Measurements from ENCODE around the gene MAG.

The MAG gene

GRCh38 chr19:35330475-35330874, 38.5 kb downstream of the MAG start:
- Histone ChIP-seq H3K9me3 (ENCODE audit: control insufficient read depth in 5 of 5, low read length in 5 of 5) (no peaks in the 10 kb centered on the region), H3K9ac (ENCODE audit: low read length in 5 of 5) (no peak overlapping the region), H3K27ac (ENCODE audit: low read depth, low read length) (no peak overlapping the region), H3K4me1 (ENCODE audit: control insufficient read depth in 5 of 5, insufficient read depth in 5 of 5, low read length in 5 of 5) (peaks cover 0 to 4% (median 0%) of the 10 kb centered on the region in 5 donors), H3K4me3 (ENCODE audit: low read depth in 1 of 5, low read length in 5 of 5) (no peak overlapping the region), H3K27me3 (ENCODE audit: control insufficient read depth in 5 of 5, insufficient read depth in 4 of 5, low read length in 5 of 5) (peaks cover 5 to 22% (median 15%) of the 10 kb centered on the region in 5 donors), H3K36me3 (ENCODE audit: control insufficient read depth in 5 of 5, insufficient read depth in 5 of 5, low read length in 5 of 5) (no peaks in the 10 kb centered on the region)

- Histone ChIP-seq H3K36me3 (ENCODE audit: control insufficient read depth in 5 of 5, insufficient read depth in 5 of 5, low read length in 5 of 5) (no peaks in the 10 kb centered on the region), H3K9ac (ENCODE audit: low read length in 5 of 5) (no peak overlapping the region), H3K27ac (ENCODE audit: low read depth, low read length) (no peak overlapping the region), H3K9me3 (ENCODE audit: control insufficient read depth in 5 of 5, low read length in 5 of 5) (no peaks in the 10 kb centered on the region), H3K27me3 (ENCODE audit: control insufficient read depth in 5 of 5, insufficient read depth in 4 of 5, low read length in 5 of 5) (peaks cover 5 to 22% (median 15%) of the 10 kb centered on the region in 5 donors), H3K4me3 (ENCODE audit: low read depth in 1 of 5, low read length in 5 of 5) (no peak overlapping the region), H3K4me1 (ENCODE audit: control insufficient read depth in 5 of 5, insufficient read depth in 5 of 5, low read length in 5 of 5) (peaks cover 0 to 4% (median 0%) of the 10 kb centered on the region in 5 donors)
Measured at GRCh38 chr19:35331551-35332214, 39.7 kb downstream of the MAG start.

GRCh38 chr19:35332817-35333216, 40.9 kb downstream of the MAG start:
- no peaks in the 10 kb centered on the region for H3K9me3 ChIP-seq (ENCODE audit: control insufficient read depth in 5 of 5, low read length in 5 of 5)
- no peak overlapping the region for H3K4me3 ChIP-seq (ENCODE audit: low read depth in 1 of 5, low read length in 5 of 5)
- peaks cover 3 to 22% (median 15%) of the 10 kb centered on the region in 5 donors for H3K27me3 ChIP-seq (ENCODE audit: control insufficient read depth in 5 of 5, insufficient read depth in 4 of 5, low read length in 5 of 5)
- no peaks in the 10 kb centered on the region for H3K36me3 ChIP-seq (ENCODE audit: control insufficient read depth in 5 of 5, insufficient read depth in 5 of 5, low read length in 5 of 5)
- H3K4me1 ChIP-seq (ENCODE audit: control insufficient read depth in 5 of 5, insufficient read depth in 5 of 5, low read length in 5 of 5) = peaks cover 0 to 4% (median 0%) of the 10 kb centered on the region in 5 donors
- no peak overlapping the region for H3K9ac ChIP-seq (ENCODE audit: low read length in 5 of 5)
- H3K27ac ChIP-seq (ENCODE audit: low read depth, low read length) = no peak overlapping the region

GRCh38 chr19:35334144-35334753, 42.3 kb downstream of the MAG start:
- H3K27ac ChIP-seq (ENCODE audit: low read depth, low read length) = no peak overlapping the region

GRCh38 chr19:35336166-35336955, 44.4 kb downstream of the MAG start:
- Histone ChIP-seq H3K36me3 (ENCODE audit: control insufficient read depth in 5 of 5, insufficient read depth in 5 of 5, low read length in 5 of 5) (no peaks in the 10 kb centered on the region), H3K27me3 (ENCODE audit: control insufficient read depth in 5 of 5, insufficient read depth in 4 of 5, low read length in 5 of 5) (peaks cover 3 to 18% (median 11%) of the 10 kb centered on the region in 5 donors), H3K9me3 (ENCODE audit: control insufficient read depth in 5 of 5, low read length in 5 of 5) (no peaks in the 10 kb centered on the region), H3K4me1 (ENCODE audit: control insufficient read depth in 5 of 5, insufficient read depth in 5 of 5, low read length in 5 of 5) (peaks cover 0 to 1% (median 0%) of the 10 kb centered on the region in 5 donors), H3K9ac (ENCODE audit: low read length in 5 of 5) (no peak overlapping the region), H3K27ac (ENCODE audit: low read depth, low read length) (no peak overlapping the region), H3K4me3 (ENCODE audit: low read depth in 1 of 5, low read length in 5 of 5) (no peak overlapping the region)

More at GRCh38 chr19:35334144-35334753, 42.3 kb downstream of the MAG start:
- H3K4me1 ChIP-seq (ENCODE audit: control insufficient read depth in 5 of 5, insufficient read depth in 5 of 5, low read length in 5 of 5) = peaks cover 0 to 1% (median 0%) of the 10 kb centered on the region in 5 donors
- no peak overlapping the region for H3K4me3 ChIP-seq (ENCODE audit: low read depth in 1 of 5, low read length in 5 of 5)
- H3K9me3 ChIP-seq (ENCODE audit: control insufficient read depth in 5 of 5, low read length in 5 of 5) = no peaks in the 10 kb centered on the region
- H3K9ac ChIP-seq (ENCODE audit: low read length in 5 of 5) = no peak overlapping the region
- peaks cover 3 to 20% (median 13%) of the 10 kb centered on the region in 5 donors for H3K27me3 ChIP-seq (ENCODE audit: control insufficient read depth in 5 of 5, insufficient read depth in 4 of 5, low read length in 5 of 5)
- no peaks in the 10 kb centered on the region for H3K36me3 ChIP-seq (ENCODE audit: control insufficient read depth in 5 of 5, insufficient read depth in 5 of 5, low read length in 5 of 5)

- Histone ChIP-seq H3K36me3 (ENCODE audit: control insufficient read depth in 5 of 5, insufficient read depth in 5 of 5, low read length in 5 of 5) (no peaks in the 10 kb centered on the region), H3K4me3 (ENCODE audit: low read depth in 1 of 5, low read length in 5 of 5) (no peak overlapping the region), H3K27me3 (ENCODE audit: control insufficient read depth in 5 of 5, insufficient read depth in 4 of 5, low read length in 5 of 5) (peaks cover 0 to 14% (median 11%) of the 10 kb centered on the region in 5 donors), H3K9me3 (ENCODE audit: control insufficient read depth in 5 of 5, low read length in 5 of 5) (no peaks in the 10 kb centered on the region), H3K27ac (ENCODE audit: low read depth, low read length) (no peak overlapping the region), H3K9ac (ENCODE audit: low read length in 5 of 5) (no peak overlapping the region), H3K4me1 (ENCODE audit: control insufficient read depth in 5 of 5, insufficient read depth in 5 of 5, low read length in 5 of 5) (peaks cover 0 to 1% (median 0%) of the 10 kb centered on the region in 5 donors)
Measured at GRCh38 chr19:35337097-35337983, 45.4 kb downstream of the MAG start.

GRCh38 chr19:35337984-35338296, 46.0 kb downstream of the MAG start:
- Histone ChIP-seq H3K9me3 (ENCODE audit: control insufficient read depth in 5 of 5, low read length in 5 of 5) (no peaks in the 10 kb centered on the region), H3K36me3 (ENCODE audit: control insufficient read depth in 5 of 5, insufficient read depth in 5 of 5, low read length in 5 of 5) (no peaks in the 10 kb centered on the region), H3K9ac (ENCODE audit: low read length in 5 of 5) (no peak overlapping the region)

GRCh38 chr19:35340431-35340830, 48.5 kb downstream of the MAG start:
- H3K4me1 ChIP-seq (ENCODE audit: control insufficient read depth in 5 of 5, insufficient read depth in 5 of 5, low read length in 5 of 5) = peaks cover 0 to 1% (median 0%) of the 10 kb centered on the region in 5 donors
- H3K4me3 ChIP-seq (ENCODE audit: low read depth in 1 of 5, low read length in 5 of 5) = no peak overlapping the region
- no peak overlapping the region for H3K27ac ChIP-seq (ENCODE audit: low read depth, low read length)
- H3K36me3 ChIP-seq (ENCODE audit: control insufficient read depth in 5 of 5, insufficient read depth in 5 of 5, low read length in 5 of 5) = no peaks in the 10 kb centered on the region
- peaks cover 0 to 3% (median under 1%) of the 10 kb centered on the region in 5 donors for H3K27me3 ChIP-seq (ENCODE audit: control insufficient read depth in 5 of 5, insufficient read depth in 4 of 5, low read length in 5 of 5)
- H3K9me3 ChIP-seq (ENCODE audit: control insufficient read depth in 5 of 5, low read length in 5 of 5) = no peaks in the 10 kb centered on the region
- H3K9ac ChIP-seq (ENCODE audit: low read length in 5 of 5) = no peak overlapping the region

More at GRCh38 chr19:35337984-35338296, 46.0 kb downstream of the MAG start:
- Histone ChIP-seq H3K27me3 (ENCODE audit: control insufficient read depth in 5 of 5, insufficient read depth in 4 of 5, low read length in 5 of 5) (peaks cover 0 to 11% (median 6%) of the 10 kb centered on the region in 5 donors), H3K27ac (ENCODE audit: low read depth, low read length) (no peak overlapping the region), H3K4me3 (ENCODE audit: low read depth in 1 of 5, low read length in 5 of 5) (no peak overlapping the region), H3K4me1 (ENCODE audit: control insufficient read depth in 5 of 5, insufficient read depth in 5 of 5, low read length in 5 of 5) (peaks cover 0 to 1% (median 0%) of the 10 kb centered on the region in 5 donors)

GRCh38 chr19:35341006-35341405, 49.0 kb downstream of the MAG start:
- Histone ChIP-seq H3K36me3 (ENCODE audit: control insufficient read depth in 5 of 5, insufficient read depth in 5 of 5, low read length in 5 of 5) (no peaks in the 10 kb centered on the region), H3K27ac (ENCODE audit: low read depth, low read length) (no peak overlapping the region)

More at GRCh38 chr19:35341006-35341405, 49.0 kb downstream of the MAG start:
- Histone ChIP-seq H3K4me1 (ENCODE audit: control insufficient read depth in 5 of 5, insufficient read depth in 5 of 5, low read length in 5 of 5) (peaks cover 0 to 1% (median 0%) of the 10 kb centered on the region in 5 donors), H3K4me3 (ENCODE audit: low read depth in 1 of 5, low read length in 5 of 5) (no peak overlapping the region), H3K9ac (ENCODE audit: low read length in 5 of 5) (no peak overlapping the region), H3K9me3 (ENCODE audit: control insufficient read depth in 5 of 5, low read length in 5 of 5) (no peaks in the 10 kb centered on the region), H3K27me3 (ENCODE audit: control insufficient read depth in 5 of 5, insufficient read depth in 4 of 5, low read length in 5 of 5) (peaks cover 0 to 7% (median 3%) of the 10 kb centered on the region in 5 donors)

All from subcutaneous abdominal adipose tissue (tissue), 5 donors.